Ascending aorta (tissue), 2 donors: ENCODE results near the gene PURB. TPM values are rescaled to one million over a fixed set of nuclear protein-coding genes. Genes with fewer than 3 reads are reported as not detected.

ENCODE experiments used
- DNase-seq, 2 donors: peaks; one replicate each; pipeline ENCODE4 v3.0.0-alpha.2; 2019; ENCODE audit warnings: low spot score in 2 of 2
- H3K27ac ChIP-seq, 2 donors: fragments of 200-600 bp; sonication (generic); one replicate each; pipeline ENCODE4 v1.5.1; 2016 to 2017; ENCODE audit warnings: mild to moderate bottlenecking in 1 of 2
- H3K27me3 ChIP-seq: fragments of 200-600 bp; sonication (generic); one replicate; pipeline ENCODE4 v1.5.1; 2017
- H3K36me3 ChIP-seq, 2 donors: fragments of 200-600 bp; sonication (generic); one replicate each; pipeline ENCODE4 v1.5.1; 2016
- H3K4me1 ChIP-seq, 2 donors: fragments of 200-600 bp; sonication (generic); one replicate each; pipeline ENCODE4 v1.5.1; 2016 to 2017; ENCODE audit warnings: mild to moderate bottlenecking in 1 of 2
- H3K4me3 ChIP-seq, 2 donors: fragments of 200-600 bp; sonication (generic); one replicate each; pipeline ENCODE4 v1.5.1; 2016 to 2017; ENCODE audit warnings: mild to moderate bottlenecking in 1 of 2
- H3K9me3 ChIP-seq, 2 donors: fragments of 200-600 bp; sonication (generic); one replicate each; pipeline ENCODE4 v1.5.1; 2016
- CTCF ChIP-seq, 3 experiments: fragments of 200-600 bp in 2 of 3; fragments of 450-650 bp in 1 of 3; sonication (generic) in 2 of 3; IDR thresholded peaks; one replicate each; pipeline ENCODE4 v1.5.1; 2016 to 2019; ENCODE audit warnings: antibody characterized with exemption in 3 of 3, mild to moderate bottlenecking in 1 of 3, moderate library complexity in 1 of 3
- intact Hi-C: fragments of 100-400 bp; cut with DNase I; formaldehyde crosslinking; loops from one replicate; pipeline ENCODE4 v1.15.1; 2023
- total RNA-seq: library from RNA; depleted of rRNA; stranded (reverse); fragments of >200 nt; gene quantifications from one replicate; pipeline ENCODE4 v1.1.0, GENCODE V29; 2016

PURB gene
- total RNA-seq, 1 donor from 2014 or later, result 19.1 TPM

DNA sequence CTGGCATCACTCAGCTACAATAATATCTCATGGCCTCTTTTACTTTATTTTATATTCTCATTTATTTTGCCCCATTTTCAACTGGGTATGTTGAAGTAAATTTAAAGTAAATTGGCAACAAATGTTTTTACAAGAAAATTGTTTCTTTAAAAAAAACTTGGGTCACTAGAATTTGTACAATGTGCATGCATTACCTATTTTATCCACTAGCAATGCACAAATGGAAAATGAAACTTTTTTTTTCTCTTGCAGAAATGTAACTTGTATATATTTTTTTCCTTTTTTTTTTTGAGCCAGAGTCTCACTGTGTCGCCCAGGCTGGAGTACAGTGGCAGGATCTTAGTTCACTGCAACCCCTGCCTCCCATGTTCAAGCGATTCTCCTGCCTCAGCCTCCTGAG, 27.2 kb downstream of the PURB start:
- TF ChIP-seq CTCF (IDR thresholded peaks at IDR 0.05), result no peak
- intact Hi-C loops, result no loop called here
- H3K27ac ChIP-seq, result no peak overlapping the region
- H3K4me3 ChIP-seq, result no peak overlapping the region
- peaks cover 0 to 2% of the 10 kb centered on the region in 2 donors for H3K4me1 ChIP-seq
- no peaks in the 10 kb centered on the region for H3K27me3 ChIP-seq
- DNase-seq, result no peak
- H3K36me3 ChIP-seq, result no peaks in the 10 kb centered on the region
- H3K9me3 ChIP-seq, result no peaks in the 10 kb centered on the region

GRCh38 chr7:44854644-44855364, 30.5 kb downstream of the PURB start:
- TF ChIP-seq CTCF (IDR thresholded peaks at IDR 0.05), result no peak
- Histone ChIP-seq H3K9me3 (no peaks in the 10 kb centered on the region), H3K4me1 (peaks cover 0 to 2% of the 10 kb centered on the region in 2 donors), H3K27me3 (no peaks in the 10 kb centered on the region), H3K27ac (no peak overlapping the region), H3K4me3 (no peak overlapping the region), H3K36me3 (no peaks in the 10 kb centered on the region)
- no peak for DNase-seq
- intact Hi-C loops, result no loop called here

- TF ChIP-seq CTCF (IDR thresholded peaks at IDR 0.05), result no peak
- no peak overlapping the region for H3K27ac ChIP-seq
- intact Hi-C loops, result no loop called here
- no peaks in the 10 kb centered on the region for H3K9me3 ChIP-seq
- no peaks in the 10 kb centered on the region for H3K36me3 ChIP-seq
- H3K27me3 ChIP-seq, result no peaks in the 10 kb centered on the region
- peaks cover 0 to 9% of the 10 kb centered on the region in 2 donors for H3K4me1 ChIP-seq
- DNase-seq, result no peak
- no peak overlapping the region for H3K4me3 ChIP-seq
These were observed 31.9 kb downstream of the PURB start for GRCh38 chr7:44853391-44853790.

DNA sequence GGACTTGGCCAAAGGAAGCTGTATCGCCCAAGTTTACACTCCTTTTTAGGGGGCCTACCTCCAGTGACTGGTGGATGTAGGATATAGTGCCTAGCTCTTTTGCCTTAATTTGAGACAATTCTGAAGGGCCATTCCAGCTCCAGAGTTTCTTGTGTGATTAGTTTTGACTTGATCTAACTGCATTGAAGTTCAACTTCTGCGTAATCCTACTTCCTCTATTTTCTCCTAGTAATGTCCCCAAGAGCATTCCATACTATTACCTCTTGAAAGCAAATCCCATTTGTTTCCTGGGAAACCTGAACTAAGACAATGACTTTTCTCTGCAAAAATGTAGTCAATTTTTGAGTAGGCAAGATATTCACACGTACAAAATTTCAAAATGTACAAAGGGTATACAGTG, 32.7 kb downstream of the PURB start:
- intact Hi-C loops, result no loop called here
- no peaks in the 10 kb centered on the region for H3K27me3 ChIP-seq
- H3K27ac ChIP-seq, result no peak overlapping the region
- no peak for DNase-seq
- no peaks in the 10 kb centered on the region for H3K36me3 ChIP-seq
- H3K4me3 ChIP-seq, result no peak overlapping the region
- H3K4me1 ChIP-seq, result peaks cover 0 to 9% of the 10 kb centered on the region in 2 donors
- H3K9me3 ChIP-seq, result no peaks in the 10 kb centered on the region
- no peak for TF ChIP-seq CTCF (IDR thresholded peaks at IDR 0.05)

DNA sequence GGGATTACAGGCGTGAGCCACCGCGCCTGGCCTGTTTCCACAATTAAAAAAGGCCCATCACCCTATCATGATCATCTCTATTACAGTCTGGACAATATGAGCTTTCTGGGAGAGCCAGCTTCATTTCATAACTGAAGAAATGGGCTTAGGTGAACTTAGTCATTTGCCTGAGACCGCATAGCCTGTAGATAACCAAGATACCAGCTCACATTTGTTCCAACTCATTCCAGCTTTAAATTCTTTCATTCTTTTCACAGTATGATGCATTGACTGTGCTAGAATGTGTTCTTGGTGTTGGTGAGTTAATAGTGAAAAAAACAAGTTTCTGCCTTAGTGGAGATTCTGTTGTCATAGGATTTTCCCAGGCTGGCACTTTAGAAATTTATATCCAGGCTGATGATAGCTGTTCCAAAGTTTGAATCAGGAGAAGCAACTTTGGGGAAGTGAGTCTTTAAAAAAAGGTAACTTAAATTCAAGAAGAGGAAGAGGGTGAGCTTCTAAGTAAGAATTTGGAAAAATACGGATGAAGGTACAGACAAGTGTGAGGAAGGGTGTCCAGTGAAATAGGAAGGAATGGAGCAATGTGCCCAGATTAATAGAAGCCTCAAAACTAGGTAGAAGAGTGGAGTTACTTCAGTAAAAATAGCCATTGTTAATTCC, 35.3 kb downstream of the PURB start:
- Histone ChIP-seq H3K4me1 (peaks cover 3 to 17% of the 10 kb centered on the region in 2 donors), H3K27me3 (no peaks in the 10 kb centered on the region), H3K9me3 (no peaks in the 10 kb centered on the region), H3K36me3 (no peaks in the 10 kb centered on the region), H3K4me3 (no peak overlapping the region), H3K27ac (no peak overlapping the region)
- intact Hi-C loops, result loop anchor here (2.0 to 5.0 kb wide), 2 partner anchors 137 to 239 kb away; partner anchors contain the start of gene NACAD
- no peak for DNase-seq
- no peak for TF ChIP-seq CTCF (IDR thresholded peaks at IDR 0.05)
